ENCODE data around the gene SEMA6D. TPM values are rescaled to one million over a fixed set of nuclear protein-coding genes. Genes with fewer than 3 reads are reported as not detected.

Gene SEMA6D
- total RNA-seq, 1 experiment from 2014 or later = 0.03 TPM

DNA sequence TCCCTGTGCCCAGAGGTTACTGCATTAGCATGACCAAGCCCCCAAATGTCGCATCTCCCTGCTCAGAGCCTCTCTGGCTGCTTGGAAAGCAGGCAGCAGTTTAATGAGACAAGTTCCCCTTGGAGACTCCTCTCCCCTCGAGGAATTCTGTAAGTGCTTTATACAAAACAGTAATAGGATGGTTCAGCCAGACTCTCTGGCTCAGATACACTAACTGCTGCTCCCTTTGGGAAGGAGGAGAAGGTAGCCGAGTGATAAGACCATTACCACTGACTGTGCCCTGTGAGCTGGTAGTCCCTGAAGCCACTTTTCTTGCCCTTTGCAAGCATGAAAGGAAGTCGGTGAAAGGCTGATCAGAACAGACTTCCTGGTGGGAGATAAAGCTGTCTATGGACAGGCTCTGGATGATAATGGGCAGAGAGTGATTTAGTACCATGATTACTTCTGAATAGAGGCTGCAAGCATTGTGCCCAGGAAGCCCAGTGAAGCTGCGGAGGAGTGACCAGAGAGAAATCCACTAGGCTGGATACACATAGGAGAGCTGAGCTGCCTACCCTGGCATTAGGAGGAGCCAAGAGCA lies 100.8 kb downstream of the SEMA6D start:
- CTCF ChIA-PET = no interaction called here

DNA sequence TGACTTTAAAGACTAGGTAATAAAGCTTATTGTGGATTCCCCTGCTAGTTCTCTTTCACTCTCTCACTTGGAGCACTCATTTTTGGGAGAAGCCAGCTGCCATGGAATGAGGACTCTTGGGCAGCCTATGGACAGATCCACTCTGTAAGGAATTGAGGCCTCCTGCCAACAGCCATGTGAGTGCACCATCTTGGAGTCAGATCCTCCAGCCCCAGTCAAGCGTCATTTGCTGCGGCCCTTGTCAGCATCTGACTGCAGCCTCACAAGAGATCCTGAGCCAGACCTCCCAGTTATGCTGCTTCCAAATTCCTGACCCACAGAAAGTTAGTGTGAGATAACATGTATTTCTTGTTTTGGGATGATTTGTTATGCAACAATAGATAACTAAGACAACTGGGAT lies 101.9 kb downstream of the SEMA6D start:
- no peak overlapping the region for H3K27ac ChIP-seq (ENCODE audit: low read length)
- no peak overlapping the region for H3K4me3 ChIP-seq (ENCODE audit: low read depth in 2 of 2, low read length in 2 of 2)
- CTCF ChIA-PET = no interaction called here
- H3K4me1 ChIP-seq (ENCODE audit: control insufficient read depth, insufficient read depth, low read length) = no peaks in the 10 kb centered on the region
- DNase-seq (ENCODE audit: low read depth, low spot score) (no peak), ATAC-seq (no peak)
- POLR2A ChIA-PET = no interaction called here
- BruUV-seq (replicated peaks) = no TSS peak
- no peaks in the 10 kb centered on the region for H3K36me3 ChIP-seq (ENCODE audit: control insufficient read depth, insufficient read depth, low read length)
- no peaks in the 10 kb centered on the region for H3K9me3 ChIP-seq (ENCODE audit: control insufficient read depth, insufficient read depth, low read depth, low read length)
- in situ Hi-C loops (cut with HindIII; ENCODE audit: low pct_unique_long_range_greater_than_20kb, low sequenced_read_pairs) = no loop called here
- intact Hi-C loops (cut with micrococcal nuclease; ENCODE audit: unreplicated experiment) = no loop called here
- no peaks in the 10 kb centered on the region for H3K27me3 ChIP-seq (ENCODE audit: control insufficient read depth, insufficient read depth, low read length)
- TF ChIP-seq POLR2AphosphoS5 (IDR thresholded peaks at IDR 0.05; ENCODE audit: low read depth, low read length) (no peak), SIN3A (IDR thresholded peaks at IDR 0.05; ENCODE audit: borderline replicate concordance, insufficient read depth, low read depth, low read length) (no peak), TCF7L2 (IDR thresholded peaks at IDR 0.05; ENCODE audit: low read depth, low read length) (no peak)
- TF ChIP-seq, protein P1, sequence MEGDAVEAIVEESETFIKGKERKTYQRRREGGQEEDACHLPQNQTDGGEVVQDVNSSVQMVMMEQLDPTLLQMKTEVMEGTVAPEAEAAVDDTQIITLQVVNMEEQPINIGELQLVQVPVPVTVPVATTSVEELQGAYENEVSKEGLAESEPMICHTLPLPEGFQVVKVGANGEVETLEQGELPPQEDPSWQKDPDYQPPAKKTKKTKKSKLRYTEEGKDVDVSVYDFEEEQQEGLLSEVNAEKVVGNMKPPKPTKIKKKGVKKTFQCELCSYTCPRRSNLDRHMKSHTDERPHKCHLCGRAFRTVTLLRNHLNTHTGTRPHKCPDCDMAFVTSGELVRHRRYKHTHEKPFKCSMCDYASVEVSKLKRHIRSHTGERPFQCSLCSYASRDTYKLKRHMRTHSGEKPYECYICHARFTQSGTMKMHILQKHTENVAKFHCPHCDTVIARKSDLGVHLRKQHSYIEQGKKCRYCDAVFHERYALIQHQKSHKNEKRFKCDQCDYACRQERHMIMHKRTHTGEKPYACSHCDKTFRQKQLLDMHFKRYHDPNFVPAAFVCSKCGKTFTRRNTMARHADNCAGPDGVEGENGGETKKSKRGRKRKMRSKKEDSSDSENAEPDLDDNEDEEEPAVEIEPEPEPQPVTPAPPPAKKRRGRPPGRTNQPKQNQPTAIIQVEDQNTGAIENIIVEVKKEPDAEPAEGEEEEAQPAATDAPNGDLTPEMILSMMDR (IDR thresholded peaks at IDR 0.05) = no peak
- TF ChIP-seq, protein P2, sequence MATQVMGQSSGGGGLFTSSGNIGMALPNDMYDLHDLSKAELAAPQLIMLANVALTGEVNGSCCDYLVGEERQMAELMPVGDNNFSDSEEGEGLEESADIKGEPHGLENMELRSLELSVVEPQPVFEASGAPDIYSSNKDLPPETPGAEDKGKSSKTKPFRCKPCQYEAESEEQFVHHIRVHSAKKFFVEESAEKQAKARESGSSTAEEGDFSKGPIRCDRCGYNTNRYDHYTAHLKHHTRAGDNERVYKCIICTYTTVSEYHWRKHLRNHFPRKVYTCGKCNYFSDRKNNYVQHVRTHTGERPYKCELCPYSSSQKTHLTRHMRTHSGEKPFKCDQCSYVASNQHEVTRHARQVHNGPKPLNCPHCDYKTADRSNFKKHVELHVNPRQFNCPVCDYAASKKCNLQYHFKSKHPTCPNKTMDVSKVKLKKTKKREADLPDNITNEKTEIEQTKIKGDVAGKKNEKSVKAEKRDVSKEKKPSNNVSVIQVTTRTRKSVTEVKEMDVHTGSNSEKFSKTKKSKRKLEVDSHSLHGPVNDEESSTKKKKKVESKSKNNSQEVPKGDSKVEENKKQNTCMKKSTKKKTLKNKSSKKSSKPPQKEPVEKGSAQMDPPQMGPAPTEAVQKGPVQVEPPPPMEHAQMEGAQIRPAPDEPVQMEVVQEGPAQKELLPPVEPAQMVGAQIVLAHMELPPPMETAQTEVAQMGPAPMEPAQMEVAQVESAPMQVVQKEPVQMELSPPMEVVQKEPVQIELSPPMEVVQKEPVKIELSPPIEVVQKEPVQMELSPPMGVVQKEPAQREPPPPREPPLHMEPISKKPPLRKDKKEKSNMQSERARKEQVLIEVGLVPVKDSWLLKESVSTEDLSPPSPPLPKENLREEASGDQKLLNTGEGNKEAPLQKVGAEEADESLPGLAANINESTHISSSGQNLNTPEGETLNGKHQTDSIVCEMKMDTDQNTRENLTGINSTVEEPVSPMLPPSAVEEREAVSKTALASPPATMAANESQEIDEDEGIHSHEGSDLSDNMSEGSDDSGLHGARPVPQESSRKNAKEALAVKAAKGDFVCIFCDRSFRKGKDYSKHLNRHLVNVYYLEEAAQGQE (IDR thresholded peaks at IDR 0.05; ENCODE audit: insufficient read depth in 1 of 2, low read depth in 2 of 2, low read length in 1 of 2) = no peak

More for the DNA sequence above, 100.8 kb downstream of the SEMA6D start:
- in situ Hi-C loops (cut with HindIII; ENCODE audit: low pct_unique_long_range_greater_than_20kb, low sequenced_read_pairs) = no loop called here
- no peak for ATAC-seq
- POLR2A ChIA-PET = no interaction called here
- no TSS peak for BruUV-seq (replicated peaks)
- intact Hi-C loops (cut with micrococcal nuclease; ENCODE audit: unreplicated experiment) = no loop called here
- H3K27ac ChIP-seq (ENCODE audit: low read length) = no peak overlapping the region
- H3K36me3 ChIP-seq (ENCODE audit: control insufficient read depth, insufficient read depth, low read length) = no peaks in the 10 kb centered on the region
- H3K27me3 ChIP-seq (ENCODE audit: control insufficient read depth, insufficient read depth, low read length) = no peaks in the 10 kb centered on the region
- no peaks in the 10 kb centered on the region for H3K9me3 ChIP-seq (ENCODE audit: control insufficient read depth, insufficient read depth, low read depth, low read length)
- DNase-seq (ENCODE audit: low read depth, low spot score) = no peak
- no peaks in the 10 kb centered on the region; the same call in 1 of the 2 replicates for H3K4me1 ChIP-seq (ENCODE audit: control insufficient read depth, insufficient read depth, low read length)
- no peak overlapping the region for H3K4me3 ChIP-seq (ENCODE audit: low read depth in 2 of 2, low read length in 2 of 2)
- TF ChIP-seq POLR2AphosphoS5 (IDR thresholded peaks at IDR 0.05; ENCODE audit: low read depth, low read length) (no peak), SIN3A (IDR thresholded peaks at IDR 0.05; ENCODE audit: borderline replicate concordance, insufficient read depth, low read depth, low read length) (no peak), TCF7L2 (IDR thresholded peaks at IDR 0.05; ENCODE audit: low read depth, low read length) (no peak)
- TF ChIP-seq, protein P2 (IDR thresholded peaks at IDR 0.05; ENCODE audit: insufficient read depth in 1 of 2, low read depth in 2 of 2, low read length in 1 of 2) = no peak
- TF ChIP-seq, protein P1 (IDR thresholded peaks at IDR 0.05) = no peak

All from Panc1 (cell line).